Measurements from ENCODE around the gene CLDND2. TPM values are rescaled to one million over a fixed set of nuclear protein-coding genes. Genes with fewer than 3 reads are reported as not detected.

The CLDND2 gene
- total and polyA plus RNA-seq, 2 experiments from 2014 or later, result 7.7 TPM; not detected in 1

GRCh38 chr19:51387924-51388389, 19.2 kb upstream of the CLDND2 start, which contains the start of gene LIM2 (continued):
- TF ChIP-seq EZH2 (IDR thresholded peaks at IDR 0.05; ENCODE audit: low read depth, unreplicated experiment) (no peak), ZNF462 (CRISPR knock-in tag; IDR thresholded peaks at IDR 0.05) (no peak)

GRCh38 chr19:51386882-51387520, 18.2 kb upstream of the CLDND2 start:
- no peak overlapping the region for H3K4me3 Mint-ChIP-seq
- peaks cover 3% of the 10 kb centered on the region; the same call in 2 of the 3 replicates for H3K36me3 Mint-ChIP-seq (ENCODE audit: low read depth)
- Histone ChIP-seq H3K79me2 (replicated peaks; ENCODE audit: insufficient read depth) (no peaks in the 10 kb centered on the region), H3K4me2 (no peak overlapping the region), H3K4me1 (ENCODE audit: insufficient read depth) (no peaks in the 10 kb centered on the region), H2AFZ (no peak overlapping the region), H3F3A (replicated peaks; ENCODE audit: low read depth) (no peaks in the 10 kb centered on the region), H4K20me1 (replicated peaks; ENCODE audit: insufficient read depth) (no peaks in the 10 kb centered on the region), H3K4me3 (no peak overlapping the region), H3K36me3 (ENCODE audit: insufficient read depth) (no peaks in the 10 kb centered on the region), H3K27ac (ENCODE audit: low read depth) (no peak overlapping the region), H3K9me2 (ENCODE audit: insufficient read depth) (no peaks in the 10 kb centered on the region), H3K27me3 (ENCODE audit: insufficient read depth) (no peaks in the 10 kb centered on the region)
- H3K9me3 Mint-ChIP-seq, result peaks cover 8% of the 10 kb centered on the region
- DNase-seq (ENCODE audit: low spot score), result no peak
- no peak for ATAC-seq
- H3K4me1 Mint-ChIP-seq, result peaks cover 15% of the 10 kb centered on the region
- no peak overlapping the region for H3K27ac Mint-ChIP-seq
- peaks cover 17% of the 10 kb centered on the region for H3K27me3 Mint-ChIP-seq (ENCODE audit: insufficient read depth, low read depth, poor library complexity)
- TF ChIP-seq NANOG (IDR thresholded peaks at IDR 0.05; ENCODE audit: borderline replicate concordance), result no peak
- TF ChIP-seq EZH2phosphoT487 (IDR thresholded peaks at IDR 0.05; ENCODE audit: unreplicated experiment), result no peak
- TF ChIP-seq ETS1 (IDR thresholded peaks at IDR 0.05), result no peak
- TF ChIP-seq ZNF114 (CRISPR knock-in tag; IDR thresholded peaks at IDR 0.05), result no peak
- TF ChIP-seq JUNB (IDR thresholded peaks at IDR 0.05; ENCODE audit: unreplicated experiment), result no peak
- TF ChIP-seq ZNF462 (CRISPR knock-in tag; IDR thresholded peaks at IDR 0.05), result no peak

Measured in GM23338 (cell line).